K562 (cell line): ENCODE measurements around the gene APOL2. TPM values are rescaled to one million over a fixed set of nuclear protein-coding genes. Genes with fewer than 3 reads are reported as not detected.

ENCODE experiments used
- CREB1 ChIP-seq, 2 experiments: sonication (generic) in 1 of 2; formaldehyde crosslinking in 1 of 2; IDR thresholded peaks; 2 replicates each; pipeline versions ENCODE4 v1.6.1 to v1.8.0; 2012 to 2022; ENCODE audit warnings: inconsistent platforms in 1 of 2, mild to moderate bottlenecking in 1 of 2, missing genetic modification reagents in 1 of 2, moderate library complexity in 1 of 2
- HLTF ChIP-seq: fragments of 450-650 bp; IDR thresholded peaks from 2 replicates; pipeline ENCODE4 v1.6.1; 2016
- HOXB6 ChIP-seq: fragments of 250-450 bp; sonication (Bioruptor Pico); IDR thresholded peaks from 2 replicates; pipeline ENCODE4 v1.5.1; 2022; ENCODE audit warnings: mild to moderate bottlenecking, borderline replicate concordance
- SIRT6 ChIP-seq: IDR thresholded peaks from one replicate; pipeline ENCODE4 v1.6.1; 2012; ENCODE audit warnings: low read depth, mild to moderate bottlenecking, control low read depth, inconsistent platforms, low read length, moderate library complexity
- SMARCB1 ChIP-seq: IDR thresholded peaks from 2 replicates; pipeline ENCODE4 v1.6.1; 2011; ENCODE audit warnings: improper control_type of control experiment, low read depth; ENCODE audit not compliant: insufficient read length
- ZFP30 ChIP-seq: fragments of 250-450 bp; sonication (Bioruptor Pico); IDR thresholded peaks from 2 replicates; pipeline ENCODE4 v1.8.0; 2022; ENCODE audit warnings: moderate library complexity, mild to moderate bottlenecking, inconsistent platforms, borderline replicate concordance
- ZNF143 ChIP-seq: sonication (generic); formaldehyde crosslinking; IDR thresholded peaks from 2 replicates; pipeline ENCODE4 v1.9.0; 2022; ENCODE audit warnings: mild to moderate bottlenecking, missing genetic modification reagents
- ZNF232 ChIP-seq: sonication (generic); formaldehyde crosslinking; IDR thresholded peaks from 2 replicates; pipeline ENCODE4 v1.8.0; 2022; ENCODE audit warnings: mild to moderate bottlenecking, missing genetic modification reagents
- ZNF274 ChIP-seq: IDR thresholded peaks from 2 replicates; pipeline ENCODE4 v1.6.1; 2011; ENCODE audit warnings: low read depth, mild to moderate bottlenecking, low read length, moderate library complexity, borderline replicate concordance
- ZNF384 ChIP-seq: IDR thresholded peaks from 2 replicates; pipeline ENCODE4 v1.6.1; 2012; ENCODE audit warnings: low read depth, low read length, improper control_type of control experiment
- polyA plus RNA-seq, 8 experiments: library from polyadenylated mRNA; depleted of rRNA in 4 of 8; stranded (reverse) in 5 of 8; unstranded in 3 of 8; fragments of >200 nt; fragmentation: Nextera tagmentation in 2 of 8; fragmentation: Illumina TruSeq in 1 of 8; extraction: Ambion mirVana in 2 of 8; extraction: Trizol in 1 of 8; gene quantifications; 2 replicates each; pipeline versions ENCODE4 v1.2.1 to v1.2.3, GENCODE V29; 2011 to 2014; ENCODE audit warnings: inconsistent platforms in 1 of 8, missing spikeins in 1 of 8
- total RNA-seq, 7 experiments: library from RNA; depleted of rRNA in 6 of 7; stranded (reverse); fragments of >200 nt in 6 of 7; fragmentation: Illumina TruSeq in 2 of 7; extraction: Trizol in 2 of 7; gene quantifications; 2 replicates each; pipeline versions ENCODE4 v1.2.1 to v1.2.3, GENCODE V29; 2011 to 2021; ENCODE audit warnings: low replicate concordance in 1 of 7
- TF ChIP-seq, protein P1 (sequence below): fragments of 150-350 bp; conservative IDR thresholded peaks from 2 replicates; pipeline ENCODE4 v1.6.1; 2014; ENCODE audit warnings: low read length
- TF ChIP-seq, protein P2 (sequence below): sonication (generic); formaldehyde crosslinking; IDR thresholded peaks from 2 replicates; pipeline ENCODE4 v1.8.1; 2022; ENCODE audit warnings: missing genetic modification reagents
- TF ChIP-seq, protein P3 (sequence below): fragments of 450-650 bp; formaldehyde crosslinking; IDR thresholded peaks from 2 replicates; pipeline ENCODE4 v1.4.0; 2022; ENCODE audit warnings: mild to moderate bottlenecking, moderate library complexity
- TF ChIP-seq, protein P4 (sequence below): fragments of 450-650 bp; IDR thresholded peaks from 2 replicates; pipeline ENCODE4 v1.6.1; 2018; ENCODE audit warnings: mild to moderate bottlenecking, low read depth; ENCODE audit not compliant: partially characterized antibody

APOL2 gene
- total and polyA plus RNA-seq, 9 of the 15 experiments (the other 6 are each of a cell fraction or from before 2014, with no cell fraction given), result 2.7 to 10.6 (median 8.9) TPM

DNA sequence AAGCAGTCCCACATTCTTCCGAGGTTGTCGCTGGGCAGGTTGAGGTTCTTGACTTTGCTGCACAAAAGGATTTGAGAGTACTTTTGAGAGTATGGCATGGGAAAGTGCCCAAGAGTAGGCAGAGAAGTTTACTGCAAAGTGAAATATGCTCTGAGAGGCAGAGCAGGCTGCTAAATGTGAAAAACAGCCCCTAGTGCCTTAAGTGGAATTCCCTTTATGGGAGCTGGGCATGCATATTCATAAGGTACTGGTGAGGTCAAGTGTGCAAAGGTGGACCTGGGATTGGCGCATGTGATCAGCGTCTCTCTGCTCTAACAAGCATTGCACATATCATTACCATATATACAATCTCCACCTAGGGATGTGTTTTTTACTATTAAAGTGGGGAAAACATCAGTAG lies 25.7 kb downstream of the APOL2 start (continued):
- TF ChIP-seq, protein P1, sequence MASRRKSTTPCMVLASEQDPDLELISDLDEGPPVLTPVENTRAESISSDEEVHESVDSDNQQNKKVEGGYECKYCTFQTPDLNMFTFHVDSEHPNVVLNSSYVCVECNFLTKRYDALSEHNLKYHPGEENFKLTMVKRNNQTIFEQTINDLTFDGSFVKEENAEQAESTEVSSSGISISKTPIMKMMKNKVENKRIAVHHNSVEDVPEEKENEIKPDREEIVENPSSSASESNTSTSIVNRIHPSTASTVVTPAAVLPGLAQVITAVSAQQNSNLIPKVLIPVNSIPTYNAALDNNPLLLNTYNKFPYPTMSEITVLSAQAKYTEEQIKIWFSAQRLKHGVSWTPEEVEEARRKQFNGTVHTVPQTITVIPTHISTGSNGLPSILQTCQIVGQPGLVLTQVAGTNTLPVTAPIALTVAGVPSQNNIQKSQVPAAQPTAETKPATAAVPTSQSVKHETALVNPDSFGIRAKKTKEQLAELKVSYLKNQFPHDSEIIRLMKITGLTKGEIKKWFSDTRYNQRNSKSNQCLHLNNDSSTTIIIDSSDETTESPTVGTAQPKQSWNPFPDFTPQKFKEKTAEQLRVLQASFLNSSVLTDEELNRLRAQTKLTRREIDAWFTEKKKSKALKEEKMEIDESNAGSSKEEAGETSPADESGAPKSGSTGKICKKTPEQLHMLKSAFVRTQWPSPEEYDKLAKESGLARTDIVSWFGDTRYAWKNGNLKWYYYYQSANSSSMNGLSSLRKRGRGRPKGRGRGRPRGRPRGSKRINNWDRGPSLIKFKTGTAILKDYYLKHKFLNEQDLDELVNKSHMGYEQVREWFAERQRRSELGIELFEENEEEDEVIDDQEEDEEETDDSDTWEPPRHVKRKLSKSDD, result no peak
- TF ChIP-seq, protein P2, sequence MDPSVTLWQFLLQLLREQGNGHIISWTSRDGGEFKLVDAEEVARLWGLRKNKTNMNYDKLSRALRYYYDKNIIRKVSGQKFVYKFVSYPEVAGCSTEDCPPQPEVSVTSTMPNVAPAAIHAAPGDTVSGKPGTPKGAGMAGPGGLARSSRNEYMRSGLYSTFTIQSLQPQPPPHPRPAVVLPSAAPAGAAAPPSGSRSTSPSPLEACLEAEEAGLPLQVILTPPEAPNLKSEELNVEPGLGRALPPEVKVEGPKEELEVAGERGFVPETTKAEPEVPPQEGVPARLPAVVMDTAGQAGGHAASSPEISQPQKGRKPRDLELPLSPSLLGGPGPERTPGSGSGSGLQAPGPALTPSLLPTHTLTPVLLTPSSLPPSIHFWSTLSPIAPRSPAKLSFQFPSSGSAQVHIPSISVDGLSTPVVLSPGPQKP (CRISPR knock-in tag), result no peak
- TF ChIP-seq ZFP30 (CRISPR knock-in tag), result no peak
- TF ChIP-seq, protein P3, sequence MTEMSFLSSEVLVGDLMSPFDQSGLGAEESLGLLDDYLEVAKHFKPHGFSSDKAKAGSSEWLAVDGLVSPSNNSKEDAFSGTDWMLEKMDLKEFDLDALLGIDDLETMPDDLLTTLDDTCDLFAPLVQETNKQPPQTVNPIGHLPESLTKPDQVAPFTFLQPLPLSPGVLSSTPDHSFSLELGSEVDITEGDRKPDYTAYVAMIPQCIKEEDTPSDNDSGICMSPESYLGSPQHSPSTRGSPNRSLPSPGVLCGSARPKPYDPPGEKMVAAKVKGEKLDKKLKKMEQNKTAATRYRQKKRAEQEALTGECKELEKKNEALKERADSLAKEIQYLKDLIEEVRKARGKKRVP (CRISPR knock-in tag), result no peak
- no peak for TF ChIP-seq HLTF
- no peak for TF ChIP-seq CREB1 (IDR thresholded peaks at IDR 0.05)
- TF ChIP-seq CREB1 (CRISPR knock-in tag; IDR thresholded peaks at IDR 0.05), result no peak
- TF ChIP-seq, protein P4, sequence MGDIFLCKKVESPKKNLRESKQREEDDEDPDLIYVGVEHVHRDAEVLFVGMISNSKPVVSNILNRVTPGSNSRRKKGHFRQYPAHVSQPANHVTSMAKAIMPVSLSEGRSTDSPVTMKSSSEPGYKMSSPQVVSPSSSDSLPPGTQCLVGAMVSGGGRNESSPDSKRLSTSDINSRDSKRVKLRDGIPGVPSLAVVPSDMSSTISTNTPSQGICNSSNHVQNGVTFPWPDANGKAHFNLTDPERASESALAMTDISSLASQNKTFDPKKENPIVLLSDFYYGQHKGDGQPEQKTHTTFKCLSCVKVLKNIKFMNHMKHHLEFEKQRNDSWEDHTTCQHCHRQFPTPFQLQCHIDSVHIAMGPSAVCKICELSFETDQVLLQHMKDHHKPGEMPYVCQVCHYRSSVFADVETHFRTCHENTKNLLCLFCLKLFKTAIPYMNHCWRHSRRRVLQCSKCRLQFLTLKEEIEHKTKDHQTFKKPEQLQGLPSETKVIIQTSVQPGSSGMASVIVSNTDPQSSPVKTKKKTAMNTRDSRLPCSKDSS, result no peak
- no peak for TF ChIP-seq ZNF232 (CRISPR knock-in tag)
- no peak for TF ChIP-seq HOXB6 (CRISPR knock-in tag)
- TF ChIP-seq SMARCB1, result no peak
- TF ChIP-seq ZNF384, result no peak
- no peak for TF ChIP-seq ZNF274
- no peak for TF ChIP-seq SIRT6
- no peak for TF ChIP-seq ZNF143 (CRISPR knock-in tag)
